ENCODE measurements around the gene ARL4D.
"Not testable (repeated sequence)": the region's sequence is repeated elsewhere in the genome, so short reads cannot be mapped to it uniquely, and the experiment has no call there.

Gene ARL4D

GRCh38 chr17:43371227-43371821 lies 27.5 kb upstream of the ARL4D start:
- DNase-seq, result no peak

DNA sequence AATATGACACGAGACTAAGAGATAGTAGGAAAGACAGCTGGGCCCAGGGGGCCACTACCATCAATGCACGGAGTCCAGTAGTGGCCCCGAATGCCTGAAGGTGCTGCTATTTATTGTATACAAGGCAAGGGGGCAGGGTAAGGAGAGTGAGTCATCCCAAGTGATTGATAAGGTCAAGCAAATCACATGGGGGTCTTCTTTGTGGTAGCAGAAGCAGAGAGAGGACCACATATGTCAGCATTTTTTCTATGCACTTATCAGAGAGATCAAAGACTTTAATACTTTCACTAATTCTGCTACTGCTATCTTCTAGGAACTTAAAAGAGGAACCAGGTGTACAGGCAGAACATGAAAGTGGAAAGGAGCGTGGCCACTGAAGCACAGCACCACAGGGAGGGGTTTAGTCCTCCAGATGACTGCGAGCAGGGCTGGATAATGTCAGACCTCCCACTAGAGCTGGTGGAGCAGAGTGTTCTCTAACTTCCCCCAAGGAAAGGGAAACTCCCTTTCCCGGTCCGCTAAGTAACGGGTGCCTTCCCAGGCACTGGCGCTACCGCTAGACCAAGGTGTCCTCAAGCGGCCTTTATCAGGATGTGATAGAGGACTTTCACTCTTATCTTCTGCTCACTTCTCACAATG lies 26.4 kb upstream of the ARL4D start:
- no peak for DNase-seq

DNA sequence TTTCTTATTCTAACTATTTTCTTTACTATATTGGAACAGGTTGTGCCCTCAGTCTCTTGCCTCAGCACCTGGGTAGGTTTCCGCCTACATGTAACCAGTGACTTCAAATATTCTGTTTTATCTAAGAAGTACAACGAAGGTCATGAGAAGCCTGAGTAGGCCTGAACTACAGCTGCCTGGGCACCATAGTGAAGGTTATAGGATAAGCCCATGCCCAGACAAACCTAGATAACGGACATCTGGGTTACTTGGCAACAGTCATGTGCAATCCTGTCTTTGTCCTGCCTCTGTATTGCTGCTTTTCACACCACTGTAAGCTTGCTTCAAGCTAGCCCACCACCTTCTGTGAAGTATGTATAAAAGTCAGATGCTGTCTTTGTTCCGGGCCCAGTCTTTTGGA lies 25.4 kb upstream of the ARL4D start:
- DNase-seq, result no peak

DNA sequence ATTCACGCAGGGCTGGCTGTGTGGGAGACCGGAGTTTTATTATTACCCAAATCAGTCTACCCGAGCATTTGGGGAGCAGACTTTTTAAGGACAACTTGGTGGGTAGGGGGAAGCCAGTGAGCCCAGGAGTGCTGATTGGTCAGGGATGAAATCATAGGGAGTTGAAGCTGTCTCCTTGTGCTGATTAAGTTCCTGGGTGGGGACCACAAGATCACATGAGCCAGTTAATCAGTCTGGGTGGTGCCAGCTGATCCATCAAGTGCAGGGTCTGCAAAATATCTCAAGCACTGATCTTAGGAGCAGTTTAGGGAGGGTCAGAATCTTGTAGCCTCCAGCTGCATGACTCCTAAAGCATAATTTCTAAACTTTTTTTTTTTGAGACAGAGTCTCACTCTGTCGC lies 22.9 kb upstream of the ARL4D start:
- not testable (repeated sequence) for DNase-seq

DNA sequence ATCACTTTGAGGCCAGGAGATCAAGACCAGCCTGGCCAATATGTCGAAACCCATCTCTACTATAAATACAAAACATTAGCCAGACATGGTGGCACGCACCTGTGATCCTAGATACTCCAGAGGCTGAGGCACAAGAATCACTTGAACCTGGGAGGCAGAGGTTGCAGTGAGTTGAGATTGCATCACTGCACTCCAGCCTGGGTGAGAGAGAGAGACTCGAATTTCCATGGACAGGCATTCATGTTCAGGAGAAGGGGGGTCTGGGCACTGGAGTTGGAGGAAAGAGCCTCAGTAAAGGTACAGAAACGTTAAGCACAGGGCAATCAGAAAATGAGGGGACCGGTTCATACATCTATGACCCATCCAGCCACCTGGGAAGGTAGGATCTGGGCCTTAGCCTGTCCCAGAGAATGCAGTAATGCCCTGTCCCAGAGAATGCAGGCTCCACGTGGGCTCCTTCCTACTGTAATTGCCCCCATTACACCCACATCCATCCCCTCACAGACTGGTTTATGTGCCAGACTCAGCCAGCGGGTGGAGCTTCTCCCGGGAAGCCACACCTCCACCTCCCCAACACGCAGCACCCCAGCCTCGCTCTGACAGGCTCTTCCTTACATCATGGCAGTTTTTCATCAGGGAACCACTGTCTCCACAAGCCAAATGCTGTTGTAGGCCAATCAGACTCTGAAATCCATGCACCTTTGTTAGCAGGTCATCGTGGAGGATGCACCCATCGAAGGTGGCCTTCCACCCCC lies 21.6 kb upstream of the ARL4D start:
- no peak for DNase-seq

- no peak for DNase-seq
These were observed 20.0 kb upstream of the ARL4D start for GRCh38 chr17:43378766-43379165.

DNA sequence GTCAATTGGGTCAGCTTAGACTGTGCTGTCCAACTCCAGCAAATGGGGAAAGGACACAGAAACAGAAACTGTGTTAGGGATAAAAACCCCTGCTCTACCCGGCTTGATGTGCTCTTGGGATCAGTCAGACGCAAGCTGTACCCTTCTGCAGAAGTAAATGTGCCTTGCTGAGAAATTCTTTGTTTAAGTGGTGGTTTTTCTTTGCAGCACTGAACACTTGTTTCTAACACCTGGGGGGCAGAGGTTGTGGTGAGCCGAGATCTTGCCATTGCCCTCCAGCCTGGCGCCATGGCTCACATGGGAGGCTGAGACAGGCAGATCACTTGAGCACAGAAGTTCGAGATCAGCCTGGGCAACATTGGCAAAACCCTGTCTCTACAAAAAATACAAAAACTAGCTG lies 18.5 kb upstream of the ARL4D start:
- DNase-seq, result no peak

GRCh38 chr17:43381204-43381603 lies 17.6 kb upstream of the ARL4D start:
- DNase-seq, result no peak

DNA sequence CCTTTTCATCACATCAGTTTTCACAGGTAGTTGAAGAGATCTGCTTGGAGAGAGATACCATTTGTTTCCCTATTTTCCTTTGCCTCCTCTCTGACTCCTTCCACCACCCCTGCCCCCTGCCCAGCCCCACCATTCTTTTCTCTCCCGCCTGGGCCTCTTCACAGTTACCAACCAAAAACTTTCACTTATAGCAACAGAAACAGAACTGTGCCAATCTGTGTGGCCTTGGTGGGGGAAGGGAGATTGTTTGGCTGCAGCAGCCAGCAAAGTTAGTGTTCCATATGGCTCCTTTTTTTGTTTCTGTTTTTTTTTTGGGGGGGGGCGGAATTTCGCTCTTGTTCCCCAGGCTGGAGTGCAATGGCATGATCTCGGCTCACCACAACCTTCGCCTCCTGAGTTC lies 17.2 kb upstream of the ARL4D start:
- DNase-seq, result no peak

GRCh38 chr17:43382776-43383175 lies 16.0 kb upstream of the ARL4D start:
- no peak for DNase-seq

DNA sequence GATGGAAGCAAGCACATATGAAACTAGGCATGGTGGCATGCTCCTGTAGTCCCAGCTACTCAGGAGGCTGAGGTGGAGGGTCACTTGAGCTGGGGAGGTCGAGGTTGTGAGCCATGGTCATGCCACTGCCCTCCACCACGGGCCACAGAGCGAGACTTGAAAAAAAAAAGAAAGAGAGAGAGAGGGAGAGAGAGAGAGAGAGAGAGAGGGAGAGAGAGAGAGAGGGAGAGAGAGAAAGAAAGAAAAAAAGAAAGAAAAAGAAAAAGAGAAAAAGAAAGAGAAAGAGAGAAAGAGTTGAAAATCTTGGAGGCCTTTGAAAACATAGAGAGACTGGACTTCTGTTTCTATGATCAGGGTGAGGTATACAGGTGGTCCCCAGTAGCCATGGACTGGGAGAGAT lies 15.4 kb upstream of the ARL4D start:
- DNase-seq, result no peak

DNA sequence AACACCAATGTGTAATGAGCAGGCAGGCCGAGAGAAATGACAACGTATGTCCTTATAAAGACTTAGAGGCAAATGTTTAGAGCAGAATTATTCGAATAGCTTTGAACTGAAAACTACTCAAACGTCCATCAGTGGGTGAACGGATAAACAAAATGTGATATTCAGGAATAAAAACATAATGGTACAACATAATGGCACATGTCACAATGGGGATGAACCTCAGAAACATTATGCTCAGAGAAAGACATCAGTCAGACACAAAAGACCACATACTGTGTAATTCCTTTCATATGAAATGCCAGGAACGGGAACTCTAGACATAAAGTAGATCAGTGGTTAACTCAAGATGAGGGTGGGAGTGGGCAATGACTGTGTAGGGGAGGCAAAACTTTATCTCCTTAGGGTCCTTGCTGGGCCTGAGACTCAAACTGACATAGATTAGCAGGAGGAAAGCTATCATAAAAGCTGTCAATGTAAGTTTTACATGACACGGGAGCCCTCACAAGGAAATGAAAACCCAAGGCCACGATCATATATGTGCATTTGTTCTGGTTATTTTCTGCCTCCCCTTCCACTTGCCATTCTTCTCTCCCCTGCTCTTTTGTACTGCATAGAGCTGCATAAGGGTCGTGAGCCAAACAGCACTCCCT lies 14.8 kb upstream of the ARL4D start:
- DNase-seq, result no peak

DNA sequence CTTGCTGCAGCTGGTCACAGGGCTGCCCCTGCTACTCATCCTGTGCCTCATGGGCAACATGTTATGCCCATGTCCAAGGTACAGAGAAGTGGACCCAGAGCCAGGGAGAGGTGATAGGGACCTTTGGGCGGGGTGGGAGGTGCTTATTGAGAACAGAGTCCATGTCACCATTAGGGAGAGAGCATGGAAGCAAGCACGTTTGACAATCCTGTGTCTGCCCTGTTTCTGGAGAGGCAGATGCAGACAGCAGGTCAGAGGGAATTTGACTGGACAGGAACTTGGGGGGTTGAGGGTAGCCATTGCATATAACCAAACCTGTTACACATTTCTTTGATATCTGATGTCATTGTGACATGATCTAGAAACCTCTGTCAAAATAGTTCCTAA lies 14.3 kb upstream of the ARL4D start:
- no peak for DNase-seq

DNA sequence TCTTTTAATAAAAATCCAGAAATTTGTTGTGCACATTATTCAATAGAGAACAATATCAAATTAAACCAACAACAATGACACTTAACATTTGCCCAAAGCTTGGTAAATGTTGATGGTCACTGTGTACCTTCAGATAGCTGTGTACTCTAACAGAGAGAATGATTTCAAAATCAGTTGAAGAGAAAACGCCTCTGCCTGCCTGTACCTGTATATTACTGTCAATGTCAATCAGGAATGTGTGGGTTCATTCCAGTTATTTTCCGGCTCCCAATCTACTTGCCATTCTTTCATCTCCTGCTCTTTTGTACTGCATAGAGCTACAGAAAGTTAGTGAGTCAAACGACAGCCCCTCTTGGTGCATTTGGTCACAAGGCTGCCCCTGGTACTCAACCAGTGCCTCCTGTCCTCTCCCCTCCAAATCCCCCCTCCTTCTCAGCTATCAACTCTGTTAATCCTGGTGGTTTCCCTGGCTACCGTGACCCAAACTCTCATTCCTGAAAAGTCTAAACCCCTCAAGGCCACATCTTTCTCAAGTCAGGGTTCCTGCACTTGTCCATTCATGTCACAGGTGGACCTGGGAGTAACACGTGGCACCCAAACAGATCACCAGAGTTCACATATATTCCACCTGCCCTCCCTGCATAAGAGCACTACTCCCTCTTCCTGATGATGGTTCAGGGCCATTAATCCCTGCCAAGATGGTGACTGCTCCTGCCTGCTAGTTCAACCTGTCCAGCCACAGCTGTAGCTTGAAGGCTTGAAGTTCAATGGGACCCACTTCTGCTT lies 13.6 kb upstream of the ARL4D start:
- DNase-seq, result no peak

DNA sequence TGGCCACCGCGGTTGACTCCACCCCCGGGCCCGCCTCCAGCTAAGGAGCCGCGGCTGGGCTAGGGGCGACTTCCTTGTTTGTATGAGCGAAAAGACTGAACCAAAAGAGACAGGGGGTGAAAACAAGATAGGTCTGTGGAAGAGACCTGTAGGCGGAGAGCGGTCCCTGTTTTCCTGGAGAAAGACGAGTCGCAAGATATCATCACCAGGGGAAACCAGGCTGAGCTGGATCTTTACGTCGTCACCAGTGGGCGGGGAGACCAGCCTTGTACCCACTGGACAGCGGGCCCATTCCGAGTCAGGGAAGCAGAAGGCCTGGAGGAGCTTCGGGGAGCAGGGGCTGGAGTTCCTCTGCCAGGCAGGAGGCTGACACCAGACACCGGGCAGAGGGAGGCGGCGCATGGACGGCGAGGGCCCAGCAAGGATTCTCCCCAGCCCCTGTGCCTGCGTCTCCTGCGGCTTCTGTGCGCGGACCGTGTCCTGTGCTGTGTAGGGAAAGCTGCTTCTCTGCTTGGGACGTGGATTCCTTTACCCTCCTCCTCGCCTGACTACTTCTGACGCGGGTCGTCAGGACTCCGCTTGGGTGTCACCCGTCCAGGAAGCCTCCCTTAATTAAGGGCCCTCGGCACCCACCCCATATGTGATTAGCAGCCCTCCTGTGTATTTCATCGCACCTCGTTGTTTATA lies 10.3 kb upstream of the ARL4D start:
- peak; percentile 89 to 90 for DNase-seq

- DNase-seq, result peak; percentile 80 to 84
These were observed 9.5 kb upstream of the ARL4D start for GRCh38 chr17:43389046-43389947.

DNA sequence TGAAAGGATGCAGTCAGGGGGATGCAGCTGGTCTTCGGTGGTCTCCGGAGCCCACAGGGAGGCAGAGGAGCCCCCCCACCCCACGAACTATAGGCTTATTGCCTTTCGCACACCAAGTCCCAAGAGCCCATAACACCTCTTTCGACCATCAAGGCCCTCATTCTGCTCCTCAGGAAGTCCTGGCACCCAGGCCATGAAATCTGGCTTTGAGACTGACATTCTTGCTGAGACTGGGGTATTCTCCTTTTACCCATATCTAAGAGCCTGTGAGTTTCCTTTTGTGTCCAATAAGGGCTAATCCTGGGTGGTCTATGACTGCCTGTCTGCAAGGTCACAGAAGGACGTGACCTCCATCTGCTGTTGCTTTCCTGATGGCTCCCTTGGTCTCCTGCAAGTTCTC lies 6.4 kb upstream of the ARL4D start:
- no peak for DNase-seq

- peak; percentile 94 to 97 for DNase-seq
These were observed 4.8 kb upstream of the ARL4D start for GRCh38 chr17:43393944-43394482.

DNA sequence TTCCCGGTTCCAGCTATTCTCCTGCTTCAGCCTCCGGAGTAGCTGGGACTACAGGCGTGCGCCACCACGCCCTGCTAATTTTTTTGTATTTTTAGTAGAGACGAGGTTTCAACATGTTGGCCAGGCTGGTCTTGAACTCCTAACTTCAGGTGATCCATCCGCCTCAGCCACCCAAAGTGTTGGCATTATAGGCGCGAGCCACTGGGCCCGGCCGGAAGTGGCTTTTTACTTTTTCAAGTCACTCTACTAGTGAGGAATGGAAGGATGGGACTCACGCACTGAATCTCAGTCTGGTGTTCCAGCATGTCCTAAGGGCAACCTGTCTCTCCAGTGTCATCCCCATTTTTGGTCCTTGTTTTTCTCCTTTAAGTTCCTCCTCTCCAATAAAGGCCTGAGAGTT lies 4.1 kb upstream of the ARL4D start:
- not testable (repeated sequence) for DNase-seq

DNA sequence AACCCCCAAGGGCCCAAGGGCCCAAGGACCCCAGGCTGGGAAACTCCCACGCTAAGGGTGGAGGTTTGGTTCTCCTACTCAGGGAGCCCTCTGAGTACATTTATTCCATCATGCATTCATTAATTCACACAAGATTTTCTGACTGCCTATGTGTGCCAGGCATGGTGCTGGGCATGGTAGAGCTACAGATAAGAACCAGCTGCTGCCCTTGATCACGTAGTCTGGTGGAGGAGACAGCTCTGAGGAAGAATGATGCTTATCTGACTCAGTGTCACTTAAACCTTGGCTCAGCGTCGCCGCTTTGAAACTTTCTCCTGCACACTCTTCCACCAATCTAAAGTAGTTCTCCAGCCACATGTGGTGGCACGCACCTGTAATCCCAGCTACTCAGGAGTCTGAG lies 3.6 kb upstream of the ARL4D start:
- no peak for DNase-seq

GRCh38 chr17:43396491-43397060 lies 2.2 kb upstream of the ARL4D start:
- DNase-seq, result no peak
